Suprapubic skin (tissue), 4 donors: Measurements from ENCODE around the gene TTLL1.

Source experiments
- EP300 ChIP-seq: sonication (generic); formaldehyde crosslinking; IDR thresholded peaks from one replicate; pipeline ENCODE4 v1.6.1; 2017; ENCODE audit warnings: antibody characterized with exemption
- POLR2A ChIP-seq, 2 donors: fragments of 450-650 bp; IDR thresholded peaks; one replicate each; pipeline ENCODE4 v1.6.1; 2017; ENCODE audit warnings: antibody characterized with exemption in 2 of 2, mild to moderate bottlenecking in 2 of 2, moderate library complexity in 2 of 2
- POLR2AphosphoS5 ChIP-seq, 3 donors: sonication (generic); formaldehyde crosslinking; IDR thresholded peaks; one replicate each; pipeline ENCODE4 v1.6.1; 2017; ENCODE audit warnings: antibody characterized with exemption in 3 of 3
- TF ChIP-seq, protein P1 (sequence below), 2 donors: fragments of 200-600 bp in 1 of 2; fragments of 450-650 bp in 1 of 2; sonication (generic) in 1 of 2; IDR thresholded peaks; one replicate each; pipeline ENCODE4 v1.5.1; 2016 to 2019; ENCODE audit warnings: antibody characterized with exemption in 2 of 2, mild to moderate bottlenecking in 1 of 2, moderate library complexity in 1 of 2

DNA sequence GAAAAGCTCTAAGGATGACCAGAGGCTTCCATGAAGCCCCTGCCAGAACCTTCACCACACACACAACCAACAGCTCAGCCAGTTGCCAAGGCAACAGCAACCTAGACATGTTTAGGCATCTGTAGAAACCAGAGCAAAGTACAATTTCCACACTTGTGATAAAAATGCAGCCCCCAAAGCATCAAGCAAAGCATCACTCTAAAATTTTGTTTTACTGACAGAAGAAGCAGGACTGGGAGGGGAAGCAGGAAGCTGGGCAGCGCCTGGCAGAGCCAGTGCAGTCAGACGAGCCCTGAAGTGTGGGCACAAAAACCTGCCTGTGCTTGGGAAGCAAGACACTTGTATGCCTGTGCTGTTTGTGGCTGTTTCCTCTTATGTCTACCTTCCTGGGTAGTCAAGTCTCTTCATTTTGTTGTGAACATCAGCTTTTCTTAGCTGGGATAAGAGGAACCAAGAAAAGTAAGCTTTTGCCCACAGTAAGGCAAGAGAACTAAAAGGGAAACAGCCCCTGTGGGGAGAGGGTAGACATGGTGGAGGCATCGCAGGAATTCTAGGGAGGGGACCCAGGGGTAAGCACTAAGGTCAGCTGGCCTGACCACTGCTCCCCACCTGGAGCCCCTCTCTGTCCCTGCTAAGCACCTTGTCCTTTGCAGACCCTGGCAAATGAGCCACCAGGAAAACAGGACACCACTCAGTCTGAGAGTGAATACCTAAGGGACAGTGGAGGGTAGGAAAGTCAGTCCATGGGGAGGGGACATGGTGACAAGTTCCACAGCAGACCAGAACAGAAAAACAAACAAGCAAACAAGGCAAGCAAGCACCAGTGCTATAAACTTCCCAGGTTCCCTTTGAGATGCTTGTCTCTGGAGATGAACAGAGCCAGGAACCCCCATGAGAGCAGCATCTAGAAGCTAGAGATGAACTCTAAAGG lies 87.7 kb downstream of the TTLL1 start:
- TF ChIP-seq, protein P1, sequence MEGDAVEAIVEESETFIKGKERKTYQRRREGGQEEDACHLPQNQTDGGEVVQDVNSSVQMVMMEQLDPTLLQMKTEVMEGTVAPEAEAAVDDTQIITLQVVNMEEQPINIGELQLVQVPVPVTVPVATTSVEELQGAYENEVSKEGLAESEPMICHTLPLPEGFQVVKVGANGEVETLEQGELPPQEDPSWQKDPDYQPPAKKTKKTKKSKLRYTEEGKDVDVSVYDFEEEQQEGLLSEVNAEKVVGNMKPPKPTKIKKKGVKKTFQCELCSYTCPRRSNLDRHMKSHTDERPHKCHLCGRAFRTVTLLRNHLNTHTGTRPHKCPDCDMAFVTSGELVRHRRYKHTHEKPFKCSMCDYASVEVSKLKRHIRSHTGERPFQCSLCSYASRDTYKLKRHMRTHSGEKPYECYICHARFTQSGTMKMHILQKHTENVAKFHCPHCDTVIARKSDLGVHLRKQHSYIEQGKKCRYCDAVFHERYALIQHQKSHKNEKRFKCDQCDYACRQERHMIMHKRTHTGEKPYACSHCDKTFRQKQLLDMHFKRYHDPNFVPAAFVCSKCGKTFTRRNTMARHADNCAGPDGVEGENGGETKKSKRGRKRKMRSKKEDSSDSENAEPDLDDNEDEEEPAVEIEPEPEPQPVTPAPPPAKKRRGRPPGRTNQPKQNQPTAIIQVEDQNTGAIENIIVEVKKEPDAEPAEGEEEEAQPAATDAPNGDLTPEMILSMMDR (IDR thresholded peaks at IDR 0.05), result no peak
- TF ChIP-seq POLR2AphosphoS5 (IDR thresholded peaks at IDR 0.05) (no peak), POLR2A (IDR thresholded peaks at IDR 0.05) (no peak), EP300 (no peak)
